Mucosa of rectum (tissue), 2 donors: Measurements from ENCODE around the gene LIMA1.
A peak's percentile ranks its signal among the peaks of the same experiment; 100 is the strongest.
"Not testable (repeated sequence)": the region's sequence is repeated elsewhere in the genome, so short reads cannot be mapped to it uniquely, and the experiment has no call there.

Source experiments
- H3K27ac ChIP-seq, 2 donors: one replicate each; pipeline ENCODE4 v1.7.0; 2013; ENCODE audit warnings: inconsistent platforms in 2 of 2, low read depth in 2 of 2, low read length in 2 of 2
- H3K27me3 ChIP-seq, 2 donors: one replicate each; pipeline ENCODE4 v1.7.0; 2013; ENCODE audit warnings: low read length in 2 of 2; ENCODE audit not compliant: control insufficient read depth in 2 of 2, insufficient read depth in 2 of 2
- H3K36me3 ChIP-seq, 2 donors: one replicate each; pipeline ENCODE4 v1.7.0; 2013; ENCODE audit warnings: low read length in 2 of 2; ENCODE audit not compliant: control insufficient read depth in 2 of 2, insufficient read depth in 2 of 2
- H3K4me1 ChIP-seq, 2 donors: one replicate each; pipeline ENCODE4 v1.7.0; 2013; ENCODE audit warnings: low read length in 2 of 2, mild to moderate bottlenecking in 1 of 2; ENCODE audit not compliant: control insufficient read depth in 2 of 2, insufficient read depth in 2 of 2
- H3K4me3 ChIP-seq, 2 donors: one replicate each; pipeline ENCODE4 v1.7.0; 2013; ENCODE audit warnings: low read length in 2 of 2
- H3K9ac ChIP-seq, 2 donors: one replicate each; pipeline ENCODE4 v1.7.0; 2013; ENCODE audit warnings: low read length in 2 of 2, low read depth in 1 of 2, mild to moderate bottlenecking in 1 of 2
- H3K9me3 ChIP-seq, 2 donors: one replicate each; pipeline ENCODE4 v1.7.0; 2013; ENCODE audit warnings: low read length in 2 of 2; ENCODE audit not compliant: control insufficient read depth in 2 of 2
- donor health status: healthy.
- donor health status: Normal muscosa, but diverticular disease.

Gene LIMA1

GRCh38 chr12:50249464-50250182, 33.7 kb downstream of the LIMA1 start:
- Histone ChIP-seq H3K4me3 (no peak overlapping the region), H3K27me3 (no peaks in the 10 kb centered on the region), H3K36me3 (peaks cover 9 to 16% of the 10 kb centered on the region in 2 donors), H3K9ac (peak overlapping the region in 1 of 2 donors; percentile 7), H3K4me1 (peaks cover 39 to 59% of the 10 kb centered on the region in 2 donors), H3K27ac (peak overlapping the region; percentile 56 to 67), H3K9me3 (no peaks in the 10 kb centered on the region)

- H3K27me3 ChIP-seq, result no peaks in the 10 kb centered on the region
- H3K36me3 ChIP-seq, result peaks cover 12 to 17% of the 10 kb centered on the region in 2 donors
- peak overlapping the region in 1 of 2 donors; percentile 26 for H3K9ac ChIP-seq
- H3K4me3 ChIP-seq, result no peak overlapping the region
- H3K4me1 ChIP-seq, result peaks cover 35 to 52% of the 10 kb centered on the region in 2 donors
- H3K27ac ChIP-seq, result peak overlapping the region; percentile 33 to 60
- no peaks in the 10 kb centered on the region for H3K9me3 ChIP-seq
Measured at GRCh38 chr12:50248883-50249282, 34.4 kb downstream of the LIMA1 start.

- Histone ChIP-seq H3K9me3 (no peaks in the 10 kb centered on the region), H3K27me3 (no peaks in the 10 kb centered on the region), H3K27ac (peak overlapping the region; percentile 33 to 60), H3K9ac (no peak overlapping the region), H3K4me1 (peaks cover 32 to 50% of the 10 kb centered on the region in 2 donors), H3K36me3 (peaks cover 12 to 17% of the 10 kb centered on the region in 2 donors), H3K4me3 (no peak overlapping the region)
Measured at GRCh38 chr12:50248411-50248810, 34.9 kb downstream of the LIMA1 start.

GRCh38 chr12:50247665-50248064, 35.7 kb downstream of the LIMA1 start:
- Histone ChIP-seq H3K27ac (peak overlapping the region; percentile 54 to 69), H3K36me3 (peaks cover 12 to 17% of the 10 kb centered on the region in 2 donors), H3K4me1 (peaks cover 32 to 52% of the 10 kb centered on the region in 2 donors)
- not testable (repeated sequence) for H3K4me3 ChIP-seq, H3K9me3 ChIP-seq, H3K27me3 ChIP-seq, H3K9ac ChIP-seq

GRCh38 chr12:50246873-50247612, 36.3 kb downstream of the LIMA1 start:
- Histone ChIP-seq H3K9me3 (no peaks in the 10 kb centered on the region), H3K27ac (peak overlapping the region; percentile 70 to 75), H3K27me3 (no peaks in the 10 kb centered on the region), H3K36me3 (peaks cover 12 to 17% of the 10 kb centered on the region in 2 donors), H3K9ac (peak overlapping the region; percentile 1 to 3), H3K4me3 (no peak overlapping the region), H3K4me1 (peaks cover 38 to 52% of the 10 kb centered on the region in 2 donors)

GRCh38 chr12:50246197-50246865, 37.0 kb downstream of the LIMA1 start:
- peak overlapping the region; percentile 1 to 3 for H3K9ac ChIP-seq
- no peaks in the 10 kb centered on the region for H3K9me3 ChIP-seq
- peaks cover 12 to 17% of the 10 kb centered on the region in 2 donors for H3K36me3 ChIP-seq
- H3K27ac ChIP-seq, result peak overlapping the region; percentile 70 to 75
- no peaks in the 10 kb centered on the region for H3K27me3 ChIP-seq
- H3K4me1 ChIP-seq, result peaks cover 43 to 53% of the 10 kb centered on the region in 2 donors
- no peak overlapping the region for H3K4me3 ChIP-seq

- no peak overlapping the region for H3K4me3 ChIP-seq
- H3K9ac ChIP-seq, result no peak overlapping the region
- no peaks in the 10 kb centered on the region for H3K27me3 ChIP-seq
- H3K9me3 ChIP-seq, result no peaks in the 10 kb centered on the region
- H3K27ac ChIP-seq, result peak overlapping the region; percentile 90 to 91
- H3K4me1 ChIP-seq, result peaks cover 32 to 56% of the 10 kb centered on the region in 2 donors
- H3K36me3 ChIP-seq, result peaks cover 12 to 22% of the 10 kb centered on the region in 2 donors
Measured at GRCh38 chr12:50243507-50243906, 39.8 kb downstream of the LIMA1 start.

GRCh38 chr12:50242751-50243191, 40.5 kb downstream of the LIMA1 start:
- Histone ChIP-seq H3K9me3 (no peaks in the 10 kb centered on the region), H3K4me3 (no peak overlapping the region), H3K4me1 (peaks cover 28 to 50% of the 10 kb centered on the region in 2 donors), H3K27ac (peak overlapping the region; percentile 90 to 91), H3K36me3 (peaks cover 8 to 22% of the 10 kb centered on the region in 2 donors), H3K9ac (peak overlapping the region in 1 of 2 donors; percentile 49), H3K27me3 (no peaks in the 10 kb centered on the region)

GRCh38 chr12:50241178-50241577, 42.1 kb downstream of the LIMA1 start:
- H3K9ac ChIP-seq, result peak overlapping the region in 1 of 2 donors; percentile 17
- no peaks in the 10 kb centered on the region for H3K9me3 ChIP-seq
- peak overlapping the region; percentile 90 to 91 for H3K27ac ChIP-seq
- H3K36me3 ChIP-seq, result peaks cover 7 to 22% of the 10 kb centered on the region in 2 donors
- no peaks in the 10 kb centered on the region for H3K27me3 ChIP-seq
- H3K4me3 ChIP-seq, result peak overlapping the region in 1 of 2 donors; percentile 17
- H3K4me1 ChIP-seq, result peaks cover 19 to 40% of the 10 kb centered on the region in 2 donors
